ENCODE measurements around the gene NDUFV3. TPM values are rescaled to one million over a fixed set of nuclear protein-coding genes. Genes with fewer than 3 reads are reported as not detected.

NDUFV3 gene
- total and polyA plus RNA-seq, 2 of the 8 experiments (the other 6 are each of a cell fraction or from before 2014, with no cell fraction given), result 17.0 to 44.4 TPM

- peak within 1 kb of the TSS; percentile 69 to 93 (median 85) for H3K4me3 ChIP-seq (ENCODE audit: extremely low read depth in 1 of 4, insufficient read depth in 2 of 4, low read depth in 3 of 4, low read length in 4 of 4)
- H3K14ac ChIP-seq (ENCODE audit: insufficient read length), result no peak within 1 kb of the TSS
- H3K36me3 ChIP-seq (ENCODE audit: control insufficient read depth in 2 of 4, insufficient read depth in 4 of 4, low read length in 3 of 4), result peaks cover 8 to 19% (median 12%) of the 10 kb centered on the region in 4 experiments; a peak in 6 of 8 replicates
- H2BK12ac ChIP-seq (ENCODE audit: low read depth, low read length), result peak within 1 kb of the TSS; percentile 44; the same call in 1 of the 2 replicates
- peak within 1 kb of the TSS; percentile 78; the same call in 1 of the 2 replicates for H2AFZ ChIP-seq (ENCODE audit: low read length)
- peak within 1 kb of the TSS; percentile 97 for H2BK5ac ChIP-seq (ENCODE audit: low read depth, low read length)
- no peaks in the 10 kb centered on the region for H4K20me1 ChIP-seq (replicated peaks in 1 of 2; ENCODE audit: control insufficient read depth in 1 of 2, insufficient read depth in 2 of 2, low read length in 2 of 2)
- peak within 1 kb of the TSS; percentile 57 for H3K4ac ChIP-seq (replicated peaks; ENCODE audit: insufficient read length, low read depth, low read length)
- 2% methylated on average over 74 of the region's 80 CpGs; no CpG with 5 or more reads in 1 of the 2 experiments for WGBS, 2 experiments (ENCODE audit: extremely low coverage in 1 of 2, insufficient coverage in 1 of 2, insufficient read length in 1 of 2, insufficient replicate concordance in 2 of 2, low coverage in 1 of 2, low lambda C conversion rate in 2 of 2, missing lambda C conversion rate in 1 of 2)
- ChIA-PET CTCF (ENCODE audit: partially characterized antibody) (interaction anchor here (0.5 to 3.3 kb wide), 4 partner anchors 13 to 149 kb away, joined by 3 to 11 read pairs (median 4); partner anchors contain the start of gene NDUFV3), POLR2A (ENCODE audit: partially characterized antibody) (interaction anchor here (0.6 to 4.8 kb wide), 21 partner anchors 7 to 850 kb away, joined by 3 to 41 read pairs (median 4); partner anchors contain the start of gene NDUFV3)
- DNase-seq (ENCODE audit: low read depth in 1 of 2, low spot score in 2 of 2) (peak; percentile 95 to 100), FAIRE-seq (peak; percentile 71)
- peak within 1 kb of the TSS; percentile 89 for H3K56ac ChIP-seq (replicated peaks; ENCODE audit: insufficient read length, low read depth, low read length)
- H3K4me2 ChIP-seq (ENCODE audit: insufficient read depth in 1 of 2, low read depth in 2 of 2, low read length in 2 of 2), result peak within 1 kb of the TSS; percentile 75 to 77
- peak within 1 kb of the TSS; percentile 94 for H4K91ac ChIP-seq (replicated peaks; ENCODE audit: insufficient read length, low read length)
- H3K23ac ChIP-seq (ENCODE audit: insufficient read length), result no peak within 1 kb of the TSS
- peaks cover 0 to 3% (median under 1%) of the 10 kb centered on the region in 4 experiments; a peak in 2 of 7 replicates for H3K4me1 ChIP-seq (replicated peaks in 1 of 4; ENCODE audit: control insufficient read depth in 3 of 4, insufficient read depth in 4 of 4, low read length in 3 of 4)
- no peak within 1 kb of the TSS for H2BK15ac ChIP-seq (ENCODE audit: low read length)
- H4K8ac ChIP-seq (ENCODE audit: extremely low read depth, insufficient read depth, low read length), result peak within 1 kb of the TSS; percentile 99
- peak within 1 kb of the TSS; percentile 96 to 98 (median 98) for H3K9ac ChIP-seq (replicated peaks in 1 of 4; ENCODE audit: extremely low read depth in 1 of 4, low read depth in 3 of 4, low read length in 3 of 4)
- no peaks in the 10 kb centered on the region for H3K27me3 ChIP-seq (replicated peaks in 1 of 4; ENCODE audit: control insufficient read depth in 3 of 4, extremely low read depth in 1 of 4, insufficient read depth in 3 of 4, low read length in 3 of 4)
- H3K23me2 ChIP-seq (ENCODE audit: low read depth, low read length), result peaks cover 11% of the 10 kb centered on the region
- peak within 1 kb of the TSS; percentile 80 for H4K5ac ChIP-seq (ENCODE audit: insufficient read length, low read depth, low read length)
- peak within 1 kb of the TSS; percentile 98 for H3K27ac ChIP-seq (ENCODE audit: low read depth, low read length)
- H3K79me2 ChIP-seq (ENCODE audit: control insufficient read depth in 1 of 2, insufficient read depth in 2 of 2, low read length in 2 of 2), result peaks cover 13 to 42% of the 10 kb centered on the region in 2 experiments
- H2AK5ac ChIP-seq (ENCODE audit: low read depth, low read length), result no peak within 1 kb of the TSS
- no peak within 1 kb of the TSS for H2BK120ac ChIP-seq (replicated peaks; ENCODE audit: low read depth, low read length)
- H2BK20ac ChIP-seq (ENCODE audit: low read length), result no peak within 1 kb of the TSS
- peak within 1 kb of the TSS; percentile 91 for H3K18ac ChIP-seq (ENCODE audit: extremely low read depth, low read length)
- H3K79me1 ChIP-seq (ENCODE audit: low read depth, low read length), result peaks cover 4% of the 10 kb centered on the region; the same call in 1 of the 2 replicates
- no peaks in the 10 kb centered on the region for H3K9me3 ChIP-seq (ENCODE audit: insufficient read depth in 2 of 2, low read depth in 1 of 2, low read length in 1 of 2)
- TF ChIP-seq CHD2 (IDR thresholded peaks at IDR 0.05; ENCODE audit: low read length), result no peak
- TF ChIP-seq FOSL1 (IDR thresholded peaks at IDR 0.05; ENCODE audit: insufficient read depth, low read depth, low read length), result no peak
- TF ChIP-seq RFX5 (IDR thresholded peaks at IDR 0.05; ENCODE audit: borderline replicate concordance, low read depth, low read length), result no peak
- TF ChIP-seq CBX5 (IDR thresholded peaks at IDR 0.05; ENCODE audit: low read depth, low read length), result no peak
- TF ChIP-seq CTBP2 (IDR thresholded peaks at IDR 0.05; ENCODE audit: borderline replicate concordance, insufficient read depth, insufficient read length, low read length), result no peak
- TF ChIP-seq TCF12 (IDR thresholded peaks at IDR 0.05; ENCODE audit: low read depth, low read length), result no peak
- TF ChIP-seq YY1 (IDR thresholded peaks at IDR 0.05; ENCODE audit: low read depth, low read length), result peak; percentile 74; the same call in 1 of the 2 replicates
- no peak for TF ChIP-seq RAD21 (IDR thresholded peaks at IDR 0.05 in 1 of 2, conservative IDR thresholded peaks at IDR 0.05 in 1 of 2; ENCODE audit: low read depth in 2 of 2, low read length in 2 of 2)
- TF ChIP-seq BCL11A (IDR thresholded peaks at IDR 0.05; ENCODE audit: low read depth in 2 of 2, low read length in 2 of 2), result no peak
- TF ChIP-seq POU5F1 (IDR thresholded peaks at IDR 0.05; ENCODE audit: low read depth, low read length), result no peak
- no peak for TF ChIP-seq MAFK (IDR thresholded peaks at IDR 0.05; ENCODE audit: low read depth, low read length)
Observed at GRCh38 chr21:42878993-42879787, 13.9 kb upstream of the NDUFV3 start, which contains the start of gene WDR4. TSS of gene WDR4 (minus strand) at chr21:42879539. CDS start at chr21:42879495, 44 bp downstream.

All from H1 (cell line).